ENCODE results near the gene TGFB3.

The TGFB3 gene

DNA sequence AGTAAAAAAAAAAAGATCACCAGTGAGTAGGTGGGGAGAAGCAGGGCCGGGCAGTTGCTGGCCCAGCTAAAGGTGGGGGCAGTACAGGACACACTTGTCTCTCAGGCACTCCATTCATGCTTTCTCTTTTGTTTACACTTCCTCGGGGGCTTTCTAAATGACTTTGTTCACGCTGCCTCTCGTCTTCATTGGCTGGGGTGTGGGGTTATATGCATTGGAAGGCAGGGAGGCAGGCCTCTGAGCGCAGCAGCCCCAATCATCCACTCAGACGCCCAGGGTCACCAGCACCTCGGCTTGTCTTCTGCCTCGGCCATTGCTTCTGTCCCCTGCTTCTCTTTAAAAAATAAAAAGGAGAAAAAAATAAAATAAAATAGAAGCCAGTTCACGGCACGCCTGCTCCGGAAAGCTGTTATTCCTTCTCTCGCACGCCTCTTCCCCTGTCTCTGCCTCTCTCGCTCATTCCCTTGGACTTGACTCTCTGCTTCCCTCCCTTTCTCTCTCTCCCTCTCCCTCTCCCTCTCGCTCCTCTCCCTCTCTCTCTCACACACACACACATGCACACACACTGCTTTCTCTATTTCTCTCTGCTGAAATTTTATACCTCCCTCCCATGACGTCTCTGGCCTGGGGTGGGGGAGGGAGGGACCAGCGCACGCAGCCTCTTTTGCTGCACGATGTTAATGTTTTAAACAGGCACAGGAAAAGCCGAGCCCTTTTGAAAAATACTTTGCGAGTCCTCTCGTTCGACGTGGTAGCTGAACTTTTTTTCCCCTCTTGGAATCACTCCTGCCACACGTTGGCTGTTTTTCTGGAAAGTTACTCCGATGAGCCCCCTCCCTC is at the start of gene TGFB3:
Gene TGFB3 (minus strand): TSS at position 570 of the 840 bp plus-strand sequence. CDS start 1,102 bp downstream, outside the sequence.
- TF ChIP-seq EZH2phosphoT487 (IDR thresholded peaks at IDR 0.05; ENCODE audit: borderline replicate concordance, low read length) = no peak
- no peak for TF ChIP-seq CTCF (IDR thresholded peaks at IDR 0.05; ENCODE audit: low read depth, low read length, poor library complexity, severe bottlenecking)
- Histone ChIP-seq H3K79me2 (ENCODE audit: control insufficient read depth, low read length) (no peaks in the 10 kb centered on the region), H3K9me3 (ENCODE audit: control insufficient read depth, insufficient read depth, low read length) (no peaks in the 10 kb centered on the region), H3F3A (ENCODE audit: control insufficient read depth, insufficient read depth) (peaks cover 2% of the 10 kb centered on the region; the same call in 1 of the 2 replicates), H3K4me2 (ENCODE audit: low read length) (peak within 1 kb of the TSS; percentile 98), H3K27me3 (ENCODE audit: control insufficient read depth, low read length) (peaks cover 36% of the 10 kb centered on the region), H3K27ac (ENCODE audit: low read depth, low read length) (no peak within 1 kb of the TSS), H3K36me3 (ENCODE audit: control insufficient read depth, low read length) (no peaks in the 10 kb centered on the region), H3K4me1 (ENCODE audit: control insufficient read depth, low read length) (peaks cover 56% of the 10 kb centered on the region), H4K20me1 (ENCODE audit: control insufficient read depth, insufficient read depth, low read depth, low read length) (0 out of 2 replicates have a peak, but pooled peaks cover 6% of the 10 kb centered on the region), H3K4me3 (ENCODE audit: low read length) (peak within 1 kb of the TSS; percentile 84), H3K9me2 (replicated peaks; ENCODE audit: control insufficient read depth, low read length) (no peaks in the 10 kb centered on the region)

GRCh38 chr14:76024211-76024907 is 42.6 kb upstream of the TGFB3 start:
- H3K4me2 ChIP-seq (ENCODE audit: low read length) = no peak overlapping the region
- no peaks in the 10 kb centered on the region for H3K9me2 ChIP-seq (replicated peaks; ENCODE audit: control insufficient read depth, low read length)
- H3K36me3 ChIP-seq (ENCODE audit: control insufficient read depth, low read length) = no peaks in the 10 kb centered on the region
- H3K27ac ChIP-seq (ENCODE audit: low read depth, low read length) = no peak overlapping the region
- no peaks in the 10 kb centered on the region for H3K79me2 ChIP-seq (ENCODE audit: control insufficient read depth, low read length)
- no peak overlapping the region for H3K4me3 ChIP-seq (ENCODE audit: low read length)
- no peaks in the 10 kb centered on the region for H3F3A ChIP-seq (ENCODE audit: control insufficient read depth, insufficient read depth)
- TF ChIP-seq CTCF (IDR thresholded peaks at IDR 0.05; ENCODE audit: low read depth, low read length, poor library complexity, severe bottlenecking) = no peak
- no peak for TF ChIP-seq EZH2phosphoT487 (IDR thresholded peaks at IDR 0.05; ENCODE audit: borderline replicate concordance, low read length)
- H4K20me1 ChIP-seq (ENCODE audit: control insufficient read depth, insufficient read depth, low read depth, low read length) = no peaks in the 10 kb centered on the region
- peaks cover 9% of the 10 kb centered on the region; the same call in 1 of the 2 replicates for H3K9me3 ChIP-seq (ENCODE audit: control insufficient read depth, insufficient read depth, low read length)
- no peaks in the 10 kb centered on the region for H3K4me1 ChIP-seq (ENCODE audit: control insufficient read depth, low read length)
- no peaks in the 10 kb centered on the region for H3K27me3 ChIP-seq (ENCODE audit: control insufficient read depth, low read length)

DNA sequence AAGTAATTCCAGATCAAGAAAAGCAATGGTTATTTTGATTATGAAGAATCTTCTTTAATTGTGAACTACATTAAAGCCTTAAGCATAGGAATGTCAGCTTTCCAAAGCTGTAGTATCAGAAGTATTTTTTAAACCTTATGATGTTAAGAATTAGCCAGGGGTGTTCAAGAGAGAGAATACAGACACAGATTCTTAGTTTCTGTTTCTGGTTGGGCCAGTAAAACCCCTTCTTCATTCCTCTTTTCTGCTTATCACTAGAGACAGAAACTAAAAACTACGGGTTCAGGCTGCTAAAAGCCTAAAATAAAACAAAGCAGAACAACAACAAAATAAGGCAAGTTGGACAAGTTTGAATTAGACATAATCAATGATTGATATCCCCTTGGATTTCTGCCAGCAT is 42.0 kb upstream of the TGFB3 start:
- Histone ChIP-seq H3K79me2 (ENCODE audit: control insufficient read depth, low read length) (no peaks in the 10 kb centered on the region), H3K4me3 (ENCODE audit: low read length) (no peak overlapping the region), H3K9me2 (replicated peaks; ENCODE audit: control insufficient read depth, low read length) (no peaks in the 10 kb centered on the region), H3K4me2 (ENCODE audit: low read length) (no peak overlapping the region), H3F3A (ENCODE audit: control insufficient read depth, insufficient read depth) (no peaks in the 10 kb centered on the region), H3K9me3 (ENCODE audit: control insufficient read depth, insufficient read depth, low read length) (peaks cover 9% of the 10 kb centered on the region; the same call in 1 of the 2 replicates), H3K4me1 (ENCODE audit: control insufficient read depth, low read length) (no peaks in the 10 kb centered on the region), H4K20me1 (ENCODE audit: control insufficient read depth, insufficient read depth, low read depth, low read length) (no peaks in the 10 kb centered on the region), H3K27me3 (ENCODE audit: control insufficient read depth, low read length) (no peaks in the 10 kb centered on the region), H3K36me3 (ENCODE audit: control insufficient read depth, low read length) (no peaks in the 10 kb centered on the region), H3K27ac (ENCODE audit: low read depth, low read length) (no peak overlapping the region)
- TF ChIP-seq EZH2phosphoT487 (IDR thresholded peaks at IDR 0.05; ENCODE audit: borderline replicate concordance, low read length) = no peak

Measured in DOHH2 (cell line).